ENCODE data around the gene MYLIP.
A peak's percentile ranks its signal among the peaks of the same experiment; 100 is the strongest.

Gene MYLIP

GRCh38 chr6:16128759-16129622, at the start of gene MYLIP:
Gene MYLIP, plus strand, starts transcription at chr6:16129086. Its CDS starts 237 bp downstream, at chr6:16129323.
- DNase-seq: peak; percentile 93

GRCh38 chr6:16079354-16079753, 49.5 kb upstream of the MYLIP start:
- no peak for DNase-seq

DNA sequence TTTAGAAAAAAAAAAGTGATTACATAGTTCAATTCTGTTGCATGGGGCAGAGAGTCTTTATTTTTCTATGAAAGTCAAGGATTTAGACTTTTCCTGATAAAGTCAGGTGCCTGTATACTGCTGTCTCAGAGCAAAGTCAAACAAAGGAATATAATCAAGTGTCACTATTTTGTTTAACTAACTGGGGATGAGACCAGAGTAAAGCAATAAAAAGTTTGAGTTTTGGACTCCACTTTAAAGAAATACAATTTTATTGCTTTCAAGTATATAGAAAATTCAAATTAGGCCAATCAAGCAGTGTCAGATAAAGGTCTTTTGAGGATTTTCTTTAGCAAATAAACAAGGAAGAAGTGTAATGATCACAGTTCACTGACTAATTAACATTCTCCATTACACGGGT, 48.7 kb upstream of the MYLIP start:
- DNase-seq: no peak

DNA sequence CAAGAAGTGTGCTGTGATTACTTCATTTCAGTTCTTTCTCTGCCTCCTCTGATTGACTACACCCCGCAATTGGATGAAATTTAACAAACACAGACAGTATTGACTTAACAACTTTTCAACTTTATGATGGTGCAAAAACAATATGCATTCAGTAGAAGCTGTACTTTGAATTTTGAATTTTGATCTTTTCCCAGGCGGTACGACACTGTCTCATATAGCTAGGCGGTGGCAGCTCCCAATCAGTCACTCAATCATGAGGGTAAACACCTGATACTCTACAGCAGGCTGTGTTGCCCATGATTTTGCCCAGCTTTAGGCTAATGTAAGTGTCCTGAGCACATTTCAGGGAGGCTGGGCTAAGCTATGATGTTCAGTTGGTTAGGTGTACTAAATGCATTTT, 47.6 kb upstream of the MYLIP start:
- no peak for DNase-seq

DNA sequence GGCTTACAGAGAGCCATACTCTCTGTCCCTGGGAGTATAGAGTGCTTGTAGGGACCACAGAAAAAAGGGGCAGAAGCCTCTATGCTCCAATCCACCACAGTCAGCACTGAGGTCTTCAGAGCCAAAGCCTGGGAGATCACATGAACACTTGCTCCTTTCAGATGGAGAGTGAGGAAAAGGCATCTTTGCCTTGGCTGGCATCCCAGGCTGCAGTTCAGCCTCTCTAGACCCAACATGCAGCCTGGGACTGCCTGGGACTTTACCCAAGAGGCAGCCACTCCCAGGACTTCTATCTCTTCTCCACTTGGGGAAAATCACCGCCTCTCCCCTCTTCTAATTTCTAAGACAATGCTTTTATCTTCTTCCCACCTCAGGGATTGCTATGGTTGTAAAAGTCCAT, 46.5 kb upstream of the MYLIP start:
- no peak for DNase-seq

DNA sequence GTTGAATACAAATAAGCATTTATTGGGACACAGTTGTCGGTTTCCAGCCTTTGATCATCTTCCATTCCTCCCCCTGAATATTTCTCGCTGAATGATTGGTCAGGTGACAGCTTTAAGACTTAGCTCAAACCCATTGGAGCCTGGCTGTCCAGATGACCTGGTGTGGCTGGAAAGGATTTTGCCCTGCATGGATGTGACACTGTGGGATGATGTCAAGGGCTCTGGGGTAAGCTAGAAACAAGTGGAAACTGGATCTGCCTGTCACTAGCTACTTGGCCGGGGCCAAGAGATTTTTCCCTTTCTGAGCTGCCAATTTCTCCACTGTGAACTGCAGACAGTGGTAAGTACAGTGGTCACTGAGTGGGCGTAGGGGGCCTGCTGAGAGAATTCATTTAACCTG, 41.9 kb upstream of the MYLIP start:
- no peak for DNase-seq

GRCh38 chr6:16087386-16087785, 41.5 kb upstream of the MYLIP start:
- DNase-seq: no peak

DNA sequence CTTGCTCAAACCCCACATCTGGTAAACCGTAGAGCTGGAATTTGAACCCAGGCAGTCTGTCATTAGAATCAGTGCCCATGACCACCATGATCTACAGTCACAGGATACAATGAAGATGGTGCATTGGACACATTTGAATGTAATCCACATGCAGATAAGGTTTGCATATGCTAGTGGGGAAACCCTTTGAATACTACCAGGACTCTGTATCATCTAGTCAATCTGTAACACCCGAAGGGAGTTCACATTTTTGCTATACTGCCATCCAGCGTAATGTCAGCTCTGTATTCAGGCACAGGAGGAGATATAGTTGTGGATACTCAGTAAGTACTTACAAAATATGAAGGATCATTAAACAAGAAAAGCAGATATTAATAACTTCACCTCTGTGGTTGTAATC, 40.5 kb upstream of the MYLIP start:
- DNase-seq: no peak

DNA sequence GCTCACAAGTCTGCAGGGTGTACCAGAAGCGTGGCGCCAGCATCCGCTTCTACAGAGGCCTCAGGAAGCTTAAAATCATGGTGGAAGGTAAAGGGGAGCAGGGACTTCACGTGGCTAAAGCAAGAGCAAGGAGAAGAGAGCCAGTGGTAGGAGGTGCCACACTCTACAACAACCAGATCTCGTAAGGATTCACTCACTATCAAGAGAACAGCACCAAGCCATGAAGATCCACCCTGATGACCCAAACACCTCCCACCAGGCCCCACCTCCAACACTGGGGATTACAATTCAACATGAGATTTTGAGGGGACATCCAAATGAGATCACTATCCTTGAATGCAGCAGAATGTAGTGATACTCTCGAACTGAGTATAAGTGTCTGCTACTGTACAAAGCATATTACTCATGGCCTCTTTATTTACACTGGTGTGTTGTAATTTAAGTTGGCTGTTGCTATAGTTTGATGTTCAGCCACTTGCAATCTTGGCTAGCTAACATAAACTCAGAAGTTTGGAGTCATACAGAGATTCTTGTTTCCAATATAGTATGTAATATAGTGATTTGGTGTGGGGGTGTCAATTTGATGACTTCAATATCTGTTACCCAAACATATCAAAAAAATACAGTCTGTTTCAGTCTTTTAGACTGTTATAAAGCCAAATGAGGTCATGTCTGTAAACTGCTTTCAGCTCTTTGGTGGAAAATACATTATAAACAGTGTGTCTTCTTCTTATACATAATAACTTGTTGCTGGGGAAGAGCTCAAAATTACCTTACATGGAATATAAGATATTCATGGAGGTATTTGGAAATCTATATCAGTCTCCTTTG, 39.4 kb upstream of the MYLIP start:
- no peak for DNase-seq

GRCh38 chr6:16090452-16090851, 38.4 kb upstream of the MYLIP start:
- no peak for DNase-seq

DNA sequence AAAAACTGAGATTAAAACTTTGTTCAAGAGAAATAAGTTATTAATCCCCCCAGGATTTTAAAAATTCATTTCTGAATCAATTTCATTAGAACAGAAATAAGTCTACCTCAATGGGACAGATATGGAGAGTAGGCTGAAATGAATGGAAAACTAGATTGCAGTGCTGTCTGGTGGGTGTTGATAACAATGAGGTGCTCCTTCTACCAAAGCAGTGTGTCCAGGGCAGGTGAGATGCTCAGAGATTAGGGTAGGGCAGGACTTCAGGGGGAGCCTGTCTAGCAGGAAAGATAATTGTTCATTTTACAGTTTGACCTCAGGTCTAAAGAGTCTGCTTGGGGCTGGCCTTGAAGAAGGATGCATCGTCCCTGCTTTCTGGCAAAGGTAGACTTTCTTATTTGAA, 38.0 kb upstream of the MYLIP start:
- DNase-seq: no peak

DNA sequence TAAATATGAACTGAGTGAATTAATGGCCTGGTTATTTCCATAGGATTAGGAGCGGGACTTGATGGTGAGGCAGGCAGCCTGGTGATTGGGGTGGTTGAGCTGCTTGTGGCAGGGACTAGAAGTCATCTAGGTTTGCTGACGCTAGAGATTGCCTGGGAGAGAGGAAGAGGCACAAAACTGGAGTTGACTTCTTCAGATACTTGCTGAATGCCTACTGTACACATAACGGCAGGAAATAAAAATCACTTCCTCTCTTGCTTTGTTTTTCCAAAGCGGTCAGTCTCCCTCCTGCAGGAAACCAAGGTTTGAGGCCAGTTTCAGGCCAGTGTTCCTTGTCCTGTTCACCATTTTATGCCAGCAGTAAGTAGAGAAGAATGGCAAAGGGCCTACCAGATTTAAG, 36.7 kb upstream of the MYLIP start:
- no peak for DNase-seq

DNA sequence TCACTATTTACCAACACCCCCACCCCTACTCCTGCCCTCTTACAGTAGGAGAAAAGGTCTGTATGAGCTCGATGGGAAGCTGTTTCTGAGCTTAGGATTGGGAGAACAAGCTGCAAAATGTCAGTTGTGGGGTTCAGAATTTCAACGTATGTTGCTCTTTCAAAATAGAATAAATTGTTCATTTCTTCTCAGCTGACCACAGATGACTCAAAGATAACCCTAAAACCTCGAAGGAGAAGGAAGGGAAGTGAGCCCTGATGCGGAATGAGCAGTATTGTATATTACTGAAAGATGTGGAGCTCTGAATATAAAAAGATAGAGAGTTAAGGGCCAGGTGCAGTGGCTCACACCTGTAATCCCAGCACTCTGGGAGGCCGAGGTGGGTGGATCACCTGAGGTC, 35.9 kb upstream of the MYLIP start:
- DNase-seq: no peak

GRCh38 chr6:16095180-16095579, 33.7 kb upstream of the MYLIP start:
- DNase-seq: no peak

GRCh38 chr6:16097382-16098171, 31.3 kb upstream of the MYLIP start:
- DNase-seq: no peak

GRCh38 chr6:16098211-16098610, 30.7 kb upstream of the MYLIP start:
- no peak for DNase-seq

DNA sequence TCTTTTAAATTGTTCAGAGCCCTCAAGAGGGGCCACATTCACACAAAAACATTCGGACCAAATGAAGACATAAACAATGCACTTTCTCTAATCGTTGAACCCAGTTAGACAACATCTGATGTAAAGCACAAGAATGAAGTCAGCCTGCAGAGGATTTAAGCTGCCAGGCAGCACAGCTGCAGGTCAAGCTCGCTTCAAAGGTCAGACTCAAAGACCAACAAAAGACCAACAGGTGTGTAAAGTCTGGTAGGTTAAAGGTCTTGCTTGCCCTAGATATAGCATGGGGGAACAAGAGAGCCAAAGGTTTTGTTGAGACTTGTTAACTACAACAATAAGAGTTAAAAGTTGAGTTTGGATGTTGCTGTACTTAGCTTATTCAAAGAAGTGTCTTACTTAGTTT, 26.7 kb upstream of the MYLIP start:
- no peak for DNase-seq

DNA sequence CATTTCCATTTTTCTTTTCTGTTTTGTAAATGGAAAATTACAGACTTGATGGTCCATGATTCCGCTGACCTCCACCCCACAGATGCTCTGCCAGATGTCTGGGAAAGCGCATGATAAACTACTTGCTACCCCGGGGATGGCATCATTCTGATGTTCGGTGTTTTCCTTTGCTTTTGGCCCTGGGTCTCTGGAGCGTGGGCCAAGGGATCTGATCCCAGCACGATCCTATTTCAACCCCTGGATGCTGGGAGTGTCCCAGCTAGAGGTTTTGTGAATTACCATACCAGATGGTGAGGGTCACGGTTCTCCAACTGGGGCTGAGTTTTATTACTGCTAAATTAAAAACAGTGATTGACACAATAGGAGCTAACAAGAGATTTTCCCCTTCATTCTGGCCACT, 25.2 kb upstream of the MYLIP start:
- no peak for DNase-seq

GRCh38 chr6:16104624-16105433, 24.1 kb upstream of the MYLIP start:
- DNase-seq: no peak

- DNase-seq: no peak
Measured at GRCh38 chr6:16105854-16106253, 23.0 kb upstream of the MYLIP start.

- no peak for DNase-seq
Measured at GRCh38 chr6:16106991-16107787, 21.7 kb upstream of the MYLIP start.

- no peak for DNase-seq
Measured at GRCh38 chr6:16108419-16108818, 20.5 kb upstream of the MYLIP start.
